Hindlimb muscle (tissue), 1 donor: ENCODE measurements around the gene ADARB2. TPM values are rescaled to one million over a fixed set of nuclear protein-coding genes. Genes with fewer than 3 reads are reported as not detected.

Experiments
- DNase-seq: peaks from one replicate; pipeline ENCODE4 v3.0.0-alpha.2; 2013
- polyA plus RNA-seq: library from polyadenylated mRNA; unstranded; fragments of 120-200 nt; gene quantifications from one replicate; pipeline ENCODE4 v1.2.1, GENCODE V29; 2013; ENCODE audit not compliant: insufficient read length

Gene ADARB2
- polyA plus RNA-seq, 1 donor: 0.04 TPM

DNA sequence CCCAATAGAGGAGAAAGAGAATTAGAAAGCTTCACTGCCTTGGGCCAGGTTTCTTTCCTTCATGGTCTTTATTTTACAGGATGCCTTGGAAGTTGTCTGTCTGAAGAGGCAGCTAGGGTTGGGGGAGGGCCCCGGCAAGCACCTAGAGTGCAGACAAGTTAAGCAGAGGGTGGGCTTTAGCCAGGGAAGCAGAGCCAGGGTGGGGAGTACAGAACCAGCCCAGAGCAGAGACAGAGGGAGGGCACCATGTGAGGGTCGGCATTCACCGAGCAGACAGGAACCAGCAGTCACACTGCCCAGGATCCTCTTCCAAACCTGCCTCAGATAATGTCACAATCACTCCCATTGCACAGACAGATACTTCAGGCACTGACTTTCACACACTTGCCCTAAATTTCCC, 75.9 kb downstream of the ADARB2 start:
- no peak for DNase-seq

DNA sequence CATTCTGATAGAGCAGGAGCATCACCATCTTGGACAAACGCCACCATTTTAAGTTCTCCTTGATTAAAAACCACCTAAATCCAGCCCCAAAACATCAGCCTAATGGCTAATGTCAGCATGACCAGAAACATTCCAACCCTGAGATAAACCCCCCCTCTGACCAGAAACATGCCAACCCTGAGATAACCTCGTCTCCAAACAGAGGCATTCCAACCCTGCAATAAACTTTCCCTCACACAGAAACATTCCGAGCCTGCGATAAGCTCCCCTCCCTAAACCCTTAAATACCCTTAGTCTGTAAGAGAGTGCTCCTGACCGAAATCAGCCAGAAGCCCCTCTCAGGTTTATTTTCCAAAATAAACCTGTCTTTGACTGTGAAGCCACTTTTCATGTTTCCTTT, 76.5 kb downstream of the ADARB2 start:
- DNase-seq: no peak

DNA sequence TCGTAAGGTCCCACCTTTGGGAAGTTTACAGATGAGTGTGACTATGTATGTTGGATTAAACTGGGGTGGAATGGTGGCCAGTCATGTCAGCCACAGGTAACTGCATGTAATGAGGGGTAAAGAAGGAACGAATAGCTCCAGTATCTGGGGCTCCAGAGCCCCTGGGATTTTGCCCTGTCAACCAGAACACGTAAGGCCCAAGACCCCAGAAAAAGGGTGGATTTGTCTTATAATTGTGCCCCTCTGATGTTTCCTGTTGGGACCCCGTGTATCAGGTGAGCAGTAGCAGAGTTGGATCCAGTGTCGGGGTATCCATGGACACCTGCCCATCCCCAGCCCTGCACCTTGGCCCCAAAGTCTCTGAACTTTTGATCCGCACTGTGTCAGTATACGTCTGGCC, 76.9 kb downstream of the ADARB2 start:
- DNase-seq: no peak

DNA sequence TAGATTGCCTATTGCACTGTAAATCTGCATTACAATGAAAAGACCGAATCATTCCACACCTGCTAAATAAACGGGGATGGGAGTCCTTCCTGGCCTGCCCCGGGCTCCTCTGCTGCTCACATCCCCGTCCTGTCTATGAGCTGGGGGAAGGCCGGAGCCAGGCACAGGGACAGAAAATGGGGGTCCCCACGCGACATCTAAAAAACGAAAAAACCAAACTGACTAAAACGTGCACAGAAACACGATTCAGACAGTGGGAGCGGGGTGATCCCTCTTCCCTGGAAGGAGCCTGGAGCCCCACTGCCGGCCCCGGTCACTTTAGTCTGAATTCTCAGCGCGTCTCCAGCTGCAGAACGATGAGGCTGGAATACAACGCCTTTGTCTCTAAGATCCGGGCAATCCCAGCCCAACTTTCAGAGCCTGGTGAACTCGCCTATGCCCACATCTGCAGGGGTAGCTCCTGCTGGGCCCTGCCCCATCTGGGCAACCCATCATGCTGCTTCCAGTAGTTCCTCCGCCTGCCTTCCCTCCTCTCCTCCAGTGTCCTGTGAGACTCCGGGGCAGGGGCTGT, 78.0 kb downstream of the ADARB2 start:
- DNase-seq: no peak

DNA sequence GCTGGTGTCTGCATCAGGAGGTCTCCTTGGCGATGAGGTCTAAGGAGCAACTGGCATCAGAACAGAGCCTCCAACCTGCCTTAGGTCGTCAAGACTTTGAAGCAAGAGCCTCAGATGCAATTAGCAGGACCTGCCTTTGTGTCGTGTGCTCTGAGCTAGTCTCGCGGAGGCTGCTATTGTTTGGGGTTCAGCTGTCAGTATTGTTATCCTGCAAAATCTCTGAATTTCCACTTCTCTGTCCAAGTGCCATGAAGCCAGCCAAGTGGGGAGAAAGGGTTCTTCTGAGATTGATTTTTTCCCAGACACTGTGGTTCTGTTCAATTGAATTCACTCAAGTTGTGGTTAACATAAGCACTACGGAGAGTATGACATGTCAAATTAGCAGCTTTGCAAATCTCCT, 78.7 kb downstream of the ADARB2 start:
- no peak for DNase-seq

DNA sequence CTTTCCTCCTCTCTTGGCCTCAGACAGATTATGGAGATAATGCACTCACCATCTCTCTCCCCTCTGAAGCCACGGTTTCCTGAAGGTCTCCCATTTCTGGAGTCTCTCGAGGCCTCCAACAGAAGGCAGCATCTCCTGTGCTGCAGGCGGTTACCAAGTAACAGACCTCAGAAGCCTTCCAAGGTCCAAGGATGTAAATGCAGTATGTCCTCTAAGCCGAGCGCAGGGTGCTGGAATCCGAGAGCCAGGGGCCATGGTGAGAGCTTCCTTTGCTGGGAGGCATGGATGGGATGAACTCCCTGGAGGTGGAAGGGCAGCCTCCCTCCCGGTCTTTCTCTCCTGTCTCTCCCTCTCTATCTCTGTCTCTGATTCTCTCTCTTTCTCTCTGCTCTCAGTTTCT, 79.8 kb downstream of the ADARB2 start:
- DNase-seq: no peak

DNA sequence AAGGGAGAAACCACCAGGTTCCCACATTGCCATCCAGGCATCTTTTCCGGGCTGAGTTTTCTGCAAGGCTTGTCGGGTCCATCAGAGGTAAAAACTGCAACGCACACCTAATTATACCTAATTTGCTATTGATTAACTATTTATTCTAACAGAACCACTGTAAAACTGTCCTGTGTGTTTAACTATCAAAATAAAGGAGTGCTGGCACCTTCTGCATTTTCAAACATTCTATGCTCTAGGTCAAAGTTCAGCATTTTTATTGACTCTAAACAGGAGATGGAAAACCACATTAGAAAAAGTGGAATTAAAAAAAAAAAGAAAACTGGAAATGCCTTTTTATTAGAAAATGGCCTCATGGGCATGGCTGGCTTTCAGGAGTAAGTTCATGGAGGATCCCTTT, 82.0 kb downstream of the ADARB2 start:
- DNase-seq: no peak

DNA sequence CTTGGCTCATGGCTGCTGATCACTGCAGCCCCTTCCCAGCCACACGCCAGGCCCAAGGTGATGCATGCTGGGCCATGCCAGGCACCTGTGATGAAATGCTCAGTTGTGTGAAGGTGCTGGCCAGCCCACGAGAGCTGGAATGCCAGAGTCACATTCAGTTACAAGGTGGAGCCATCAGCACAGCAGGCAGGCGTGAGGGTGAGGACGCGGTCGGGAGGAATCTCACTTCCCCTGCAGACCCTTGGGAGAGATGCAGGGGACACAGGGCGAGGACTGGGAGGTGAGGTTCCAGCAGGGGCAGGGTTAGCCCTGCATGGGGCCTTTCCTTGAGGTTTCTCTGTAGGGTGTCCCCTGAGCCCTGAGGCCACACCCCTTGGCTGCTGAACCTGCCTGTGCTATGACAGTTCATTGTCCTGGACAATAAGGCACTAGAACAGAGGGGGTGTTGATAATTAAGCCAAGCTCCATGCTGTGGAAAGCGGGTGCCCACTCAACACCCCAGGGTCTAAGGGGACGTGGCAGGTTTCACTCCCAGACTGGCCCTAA, 82.4 kb downstream of the ADARB2 start:
- no peak for DNase-seq

DNA sequence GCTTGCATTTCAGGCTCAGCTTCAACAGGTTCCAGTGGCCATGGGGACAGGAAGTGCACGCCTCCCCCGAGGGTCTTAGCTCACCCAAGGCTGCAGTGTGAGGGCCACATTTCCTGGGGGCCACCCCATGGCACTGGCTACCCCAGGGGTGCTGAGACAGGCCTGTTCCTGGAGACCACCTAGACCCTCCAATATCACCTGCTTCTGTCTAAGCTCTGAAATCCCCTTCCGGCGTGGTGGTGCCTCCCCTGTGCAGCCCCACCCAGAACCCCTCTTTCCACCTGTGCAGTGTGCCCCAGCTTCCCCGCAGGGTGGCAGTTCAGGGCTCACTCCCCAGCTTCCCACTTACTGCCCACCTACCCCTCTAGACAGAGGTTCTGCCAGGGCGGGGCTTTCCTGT, 83.1 kb downstream of the ADARB2 start:
- no peak for DNase-seq

DNA sequence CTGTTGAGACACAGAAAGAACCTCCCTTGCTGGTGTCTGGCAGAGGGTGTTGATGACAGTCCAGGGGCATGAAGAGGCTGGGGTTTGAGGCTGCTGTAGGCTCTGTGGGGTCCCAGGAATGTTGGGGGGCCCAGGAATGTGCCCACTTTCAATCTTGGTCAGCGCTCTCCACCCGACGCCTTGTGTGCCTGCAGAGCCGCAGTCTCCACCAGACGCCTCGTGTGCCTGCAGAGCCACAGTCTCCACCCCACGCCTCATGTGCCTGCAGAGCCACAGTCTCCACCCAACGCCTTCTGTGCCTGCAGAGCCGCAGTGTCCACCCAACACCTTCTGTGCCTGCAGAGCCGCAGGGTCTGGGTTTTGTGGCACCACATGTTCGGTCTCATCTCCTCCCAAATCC, 84.0 kb downstream of the ADARB2 start:
- DNase-seq: no peak

DNA sequence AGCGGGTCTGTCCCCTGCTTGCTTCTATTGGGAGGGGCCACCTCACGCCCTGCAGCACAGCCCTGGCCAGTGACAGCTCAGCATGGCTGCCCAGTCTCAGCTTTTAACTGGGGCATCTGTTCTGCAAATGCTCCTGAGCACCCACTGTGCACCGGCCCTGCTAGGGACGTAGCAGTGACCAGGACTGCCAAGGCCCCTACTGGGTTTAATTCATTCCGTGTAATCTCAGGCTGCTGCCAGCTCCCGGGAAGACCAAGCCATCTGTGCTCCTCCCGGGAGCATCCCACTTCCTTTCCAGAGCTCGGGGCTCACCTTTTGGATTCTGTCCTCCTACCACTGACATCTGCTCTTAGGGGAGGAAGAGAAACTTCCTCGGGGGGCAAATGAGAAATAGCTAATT, 85.2 kb downstream of the ADARB2 start:
- DNase-seq: no peak

DNA sequence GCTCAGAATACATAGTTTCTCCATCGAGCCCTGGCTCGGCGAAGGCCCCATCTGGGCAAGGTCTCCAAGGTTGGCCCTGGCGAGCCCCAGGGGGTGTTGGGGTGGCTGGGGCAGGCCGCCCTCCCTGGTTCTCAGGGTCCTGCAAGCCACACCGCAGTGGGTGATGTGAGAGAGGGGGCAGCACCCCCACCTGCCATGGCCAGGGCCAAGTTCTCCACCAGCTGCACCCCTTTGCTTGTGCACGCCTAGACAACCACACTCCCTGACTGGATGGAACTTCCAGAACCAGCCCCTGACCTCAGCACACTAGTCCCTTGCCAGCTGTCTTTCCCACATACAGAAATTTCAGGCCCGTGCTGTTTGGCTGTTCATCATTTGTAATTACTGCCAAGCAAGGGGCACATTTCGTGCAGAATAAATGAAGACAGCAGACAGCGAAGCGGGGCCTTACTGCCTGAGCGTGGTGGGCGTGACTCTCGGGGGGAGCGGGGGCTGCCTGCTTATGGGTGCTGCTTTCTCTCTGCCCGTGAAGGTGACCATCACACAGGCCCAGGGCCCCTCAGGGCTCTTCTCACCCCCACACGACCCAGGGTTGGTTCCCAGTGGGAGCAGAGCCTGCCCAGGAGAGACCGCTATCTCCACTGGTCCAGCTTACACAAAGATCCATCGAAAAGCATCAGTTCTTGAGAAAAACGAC, 85.9 kb downstream of the ADARB2 start:
- no peak for DNase-seq

DNA sequence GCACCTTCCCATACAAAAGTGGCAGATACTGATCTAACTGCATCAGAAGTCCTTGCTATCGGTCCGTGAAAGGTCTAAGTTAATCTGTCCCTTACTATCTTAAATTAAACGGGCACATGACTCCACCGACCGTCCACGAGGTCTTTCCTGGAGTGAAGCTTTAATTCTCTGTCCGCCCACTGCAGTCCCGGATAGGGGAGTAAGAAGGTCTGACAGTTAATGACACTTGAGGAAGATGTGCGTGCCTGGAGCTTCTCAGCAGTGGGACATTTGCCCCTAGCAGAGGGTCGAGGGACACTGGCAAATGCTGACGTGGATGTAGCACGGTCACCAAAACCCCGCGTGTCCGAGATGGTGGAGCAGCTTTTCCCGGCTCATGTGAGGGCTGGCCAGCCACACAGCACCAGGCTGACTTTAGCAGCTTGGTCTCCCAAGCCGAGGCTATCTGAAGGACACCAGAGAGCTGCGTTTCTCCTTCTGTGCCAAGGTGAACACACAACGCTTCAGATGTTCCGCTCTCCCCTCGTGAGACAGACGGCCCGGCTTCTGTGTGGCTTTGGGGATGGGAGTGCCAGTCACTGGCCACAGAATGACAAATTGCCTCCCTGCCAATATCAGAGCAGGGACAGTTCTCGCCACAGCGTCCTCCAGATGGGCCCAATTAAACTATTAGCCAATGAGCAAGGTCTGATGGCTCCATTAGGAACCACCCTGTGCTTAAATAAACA, 86.6 kb downstream of the ADARB2 start:
- DNase-seq: no peak

DNA sequence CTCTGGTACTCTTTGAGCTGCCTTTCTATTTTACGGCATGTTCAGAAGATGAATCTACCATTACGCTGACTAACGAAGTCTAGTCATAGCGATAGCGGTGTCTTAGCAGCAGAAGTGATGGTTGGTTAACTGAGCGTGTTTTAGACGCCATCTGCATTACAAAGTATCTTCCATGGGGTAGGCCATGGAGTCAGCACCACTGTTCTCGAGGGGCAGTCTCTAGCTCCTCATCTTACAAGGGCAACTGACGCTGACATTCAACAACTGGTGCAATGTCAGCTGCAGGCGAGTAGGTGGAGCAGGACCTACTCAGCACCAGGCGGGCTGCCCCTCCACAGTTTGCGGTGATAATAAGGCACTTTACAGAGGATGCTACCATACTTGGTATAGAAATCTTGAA, 88.7 kb downstream of the ADARB2 start:
- no peak for DNase-seq

DNA sequence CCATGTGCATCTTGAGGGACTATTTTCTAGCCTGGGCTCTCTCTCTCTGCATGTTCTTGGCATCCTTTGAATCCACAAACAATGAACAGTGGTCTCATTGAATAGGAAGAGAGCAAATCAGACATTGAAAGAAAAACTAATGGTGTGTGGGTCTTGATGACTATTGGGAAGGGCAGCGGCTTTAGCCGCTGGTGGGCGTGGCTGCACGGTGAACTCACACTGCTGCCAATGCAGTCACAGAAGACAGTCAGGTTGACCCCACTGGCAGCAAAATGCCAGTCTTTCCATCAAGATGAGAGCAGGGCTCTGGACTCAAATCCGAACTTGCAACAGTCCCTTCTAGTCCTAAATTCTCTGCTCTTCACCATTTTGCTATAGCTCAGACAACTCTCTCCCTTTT, 91.0 kb downstream of the ADARB2 start:
- DNase-seq: no peak

DNA sequence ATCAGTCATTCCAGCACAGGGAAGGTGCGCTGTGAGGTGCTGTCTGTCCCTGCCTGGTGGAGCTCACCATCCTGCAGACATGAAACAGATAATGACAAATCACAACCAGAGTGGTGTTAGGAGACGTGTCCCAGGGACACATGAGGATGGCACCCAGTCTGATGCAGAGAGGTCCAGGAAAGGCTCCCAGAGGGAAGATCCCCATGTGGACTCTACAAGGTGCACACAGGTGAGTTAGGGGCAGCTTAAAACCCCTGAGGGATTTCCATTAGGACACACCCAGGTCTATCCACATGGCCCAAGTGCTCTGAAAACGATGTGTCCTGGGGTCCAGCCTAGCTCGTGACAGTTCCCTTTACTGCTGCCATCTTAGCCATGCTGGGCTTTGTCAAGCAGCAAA, 91.4 kb downstream of the ADARB2 start:
- DNase-seq: no peak

DNA sequence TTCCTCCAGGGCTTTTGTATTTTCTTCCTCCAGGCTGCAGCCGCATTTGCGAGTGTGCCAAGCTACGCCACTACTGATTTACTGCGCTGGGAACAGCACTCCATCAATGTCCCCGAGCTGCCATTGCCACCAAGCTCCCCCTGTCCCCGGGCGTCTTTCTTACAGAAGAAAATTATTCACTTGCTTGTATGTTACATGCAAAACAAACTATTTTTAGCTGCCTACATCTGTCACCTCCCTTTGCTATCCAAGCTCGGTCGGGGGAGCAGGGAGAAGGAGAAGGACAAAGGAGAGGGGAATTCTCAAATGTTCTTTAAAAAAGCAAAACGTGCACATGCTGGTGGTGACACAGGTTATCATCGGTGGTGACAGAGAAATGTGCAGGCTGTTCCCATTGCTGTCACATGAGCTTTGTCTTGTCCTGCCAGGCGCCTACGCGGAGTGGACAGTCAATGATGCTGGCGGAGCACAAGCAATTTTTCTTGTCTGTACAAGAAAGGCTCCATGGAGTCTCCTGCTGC, 93.1 kb downstream of the ADARB2 start:
- no peak for DNase-seq

DNA sequence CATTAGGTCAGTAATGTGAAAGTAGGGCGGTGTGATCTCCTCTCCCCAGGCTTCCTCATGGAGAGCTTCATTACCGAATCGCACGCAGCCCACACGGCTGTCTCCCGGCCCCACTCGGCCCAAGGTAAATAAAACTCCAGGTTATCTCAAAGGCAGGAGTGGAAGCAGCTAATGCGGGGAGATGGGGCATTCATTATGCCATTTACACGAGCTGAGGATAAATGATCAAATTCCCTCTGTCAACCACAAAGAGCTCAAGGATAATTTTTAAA, 93.5 kb downstream of the ADARB2 start:
- no peak for DNase-seq

DNA sequence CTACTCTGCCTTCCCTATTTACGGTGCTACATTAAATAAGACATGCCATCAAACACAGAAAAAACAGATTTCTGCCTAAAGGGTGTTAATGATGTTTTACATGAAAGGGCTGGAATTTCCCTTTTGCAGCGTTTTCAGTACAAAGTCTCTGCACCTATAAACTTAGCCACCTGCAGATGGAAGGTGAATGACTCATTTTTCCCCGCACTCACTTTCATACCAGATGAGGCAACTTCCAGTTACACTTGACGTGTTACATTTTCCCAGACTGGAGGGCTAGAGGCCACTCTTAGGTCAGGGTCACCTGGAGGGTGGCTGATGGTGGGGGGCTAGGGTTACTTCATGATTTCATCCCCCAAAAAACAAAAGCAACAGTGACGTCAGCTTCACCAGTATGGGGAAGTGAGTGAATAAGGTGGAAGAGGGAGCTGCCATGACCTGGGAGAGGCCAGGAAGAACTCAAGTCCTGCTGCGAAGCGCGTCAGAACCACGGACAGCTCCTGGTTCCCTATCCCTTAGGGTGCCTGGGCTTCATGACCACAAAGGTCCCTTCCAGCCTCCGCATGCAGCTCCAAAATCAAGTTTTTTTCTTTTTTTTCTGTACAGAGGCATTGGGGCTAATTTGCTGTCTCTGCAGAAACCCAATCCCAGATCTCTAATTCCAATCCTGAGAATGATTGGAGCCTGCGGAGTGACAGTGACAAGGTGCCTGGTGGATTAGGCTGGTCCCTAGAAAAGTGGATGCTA, 94.0 kb downstream of the ADARB2 start:
- peak; percentile 39 for DNase-seq

DNA sequence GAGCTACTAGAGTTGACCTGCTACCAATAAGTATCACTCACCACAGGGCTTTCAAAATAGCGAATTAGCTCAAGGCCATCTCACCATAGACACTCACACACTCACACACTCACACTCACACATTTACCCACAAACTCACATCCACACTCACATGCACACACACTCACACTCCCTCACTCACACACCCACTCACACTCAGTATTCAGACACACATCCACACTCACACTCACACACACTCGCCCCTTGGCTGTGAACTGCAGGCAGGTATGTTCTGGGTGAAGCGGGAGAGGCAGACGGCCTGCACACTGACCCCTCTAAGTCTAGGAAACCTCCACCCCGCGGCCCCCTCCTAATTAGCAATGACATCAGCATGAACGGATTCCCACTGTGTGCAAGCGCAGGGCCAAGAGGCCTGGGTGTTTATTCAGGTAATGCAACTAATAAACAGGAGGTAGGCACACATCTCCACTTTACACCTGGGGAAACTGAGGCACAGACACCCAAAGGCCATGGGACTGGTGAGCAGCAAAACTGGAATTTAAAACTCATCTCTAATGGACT, 94.6 kb downstream of the ADARB2 start:
- no peak for DNase-seq

DNA sequence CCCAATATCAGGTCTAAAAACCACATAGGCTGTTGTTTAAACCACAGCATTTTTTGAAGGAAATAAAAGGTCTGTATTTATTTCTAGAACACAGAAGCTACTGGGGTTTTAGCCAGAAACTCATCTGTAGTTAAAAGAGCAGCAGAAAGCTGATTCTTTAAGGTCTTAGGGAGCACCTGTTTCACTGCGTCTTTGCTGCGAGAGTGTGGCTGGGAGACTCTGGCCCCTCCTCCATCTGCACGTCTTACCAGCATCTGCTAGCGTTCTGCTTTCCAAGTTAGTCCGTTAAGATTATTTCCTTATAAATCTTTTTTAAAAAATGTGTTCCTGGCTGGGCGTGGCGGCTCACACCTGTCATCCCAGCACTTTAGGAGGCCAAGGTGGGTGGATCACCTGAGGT, 95.9 kb downstream of the ADARB2 start:
- no peak for DNase-seq

DNA sequence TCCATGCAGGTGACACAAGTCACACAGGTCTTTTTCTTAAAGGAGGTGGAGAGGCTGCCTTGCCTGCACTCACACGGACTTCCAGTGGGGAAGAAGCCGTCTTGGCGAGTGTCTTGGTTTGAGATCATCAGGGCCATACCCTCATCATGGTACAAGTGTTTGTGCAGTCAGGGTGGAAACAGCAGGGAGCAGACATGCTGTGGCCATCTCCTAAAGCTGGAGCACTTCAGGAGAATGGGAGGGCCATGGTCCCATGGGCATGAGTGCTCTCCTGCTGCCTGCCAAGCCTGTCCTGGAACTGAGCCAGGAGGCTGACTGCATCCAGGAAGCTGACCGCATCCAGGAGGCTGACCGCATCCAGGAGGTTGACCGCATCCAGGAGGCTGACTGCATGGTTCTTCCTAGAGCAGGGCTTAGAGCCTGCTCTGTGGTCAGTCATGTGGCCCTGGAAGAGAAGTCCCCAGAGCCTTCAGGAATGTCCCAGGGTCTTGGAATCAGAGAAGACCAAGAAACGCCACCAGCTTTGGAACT, 98.4 kb downstream of the ADARB2 start:
- DNase-seq: no peak

DNA sequence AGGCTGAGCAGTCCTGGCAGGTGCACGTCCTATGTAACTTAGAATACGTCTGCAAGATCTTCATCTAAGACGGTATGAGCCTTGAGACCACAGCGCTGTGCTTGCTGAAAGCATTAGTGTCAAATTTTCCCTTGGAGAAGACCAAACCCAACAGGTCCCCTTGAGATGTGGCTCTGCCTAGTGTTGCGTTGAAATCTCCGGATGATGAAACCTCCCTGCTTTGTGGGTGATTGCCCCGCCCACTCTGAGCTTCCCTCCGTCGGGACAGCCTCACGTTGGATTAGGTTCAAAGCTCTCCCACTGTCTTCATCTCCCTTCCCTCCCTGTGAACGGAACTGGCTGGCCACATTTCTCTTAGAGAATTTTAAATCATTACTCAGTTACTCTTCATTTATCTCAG, 102.0 kb downstream of the ADARB2 start:
- DNase-seq: no peak
